Fibroblast of lung (primary cell): ENCODE results near the gene MSH6. TPM values are rescaled to one million over a fixed set of nuclear protein-coding genes. Genes with fewer than 3 reads are reported as not detected.

ENCODE experiments used
- DNase-seq, 2 donors: peaks; one replicate each; pipeline versions ENCODE4 v3.0.0 to v3.0.0-alpha.2; 2010; ENCODE audit warnings: low read depth in 2 of 2
- H2AFZ ChIP-seq: 2 replicates; pipeline ENCODE4 v1.5.1; 2012; ENCODE audit warnings: low read length, control low read depth, inconsistent platforms
- H3K27ac ChIP-seq: 2 replicates; pipeline ENCODE4 v1.5.1; 2011; ENCODE audit warnings: low read length, control low read depth; ENCODE audit not compliant: insufficient read depth
- H3K27me3 ChIP-seq: 2 replicates; pipeline ENCODE4 v1.5.1; 2011; ENCODE audit warnings: mild to moderate bottlenecking, low read length; ENCODE audit not compliant: control insufficient read depth, insufficient read depth
- H3K36me3 ChIP-seq: 2 replicates; pipeline ENCODE4 v1.5.1; 2011; ENCODE audit warnings: low read length; ENCODE audit not compliant: control insufficient read depth, insufficient read depth
- H3K4me1 ChIP-seq: 2 replicates; pipeline ENCODE4 v1.5.1; 2011; ENCODE audit warnings: low read length; ENCODE audit not compliant: control insufficient read depth, insufficient read depth; ENCODE audit errors: extremely low read depth
- H3K4me2 ChIP-seq: 2 replicates; pipeline ENCODE4 v1.5.1; 2011; ENCODE audit warnings: low read length, control low read depth; ENCODE audit not compliant: insufficient read depth; ENCODE audit errors: extremely low read depth
- H3K4me3 ChIP-seq, 4 experiments: fragments of 200-600 bp in 1 of 4; sonication (generic) in 1 of 4; replicated peaks in 1 of 4; 2 replicates each; pipeline ENCODE4 v1.5.1; 2011 to 2016; ENCODE audit warnings: low read length in 4 of 4, low read depth in 3 of 4, mild to moderate bottlenecking in 3 of 4, control low read depth in 2 of 4, inconsistent platforms in 1 of 4, mixed read lengths in 1 of 4; ENCODE audit not compliant: insufficient read depth in 1 of 4; ENCODE audit errors: control extremely low read depth in 1 of 4
- H3K79me2 ChIP-seq: 2 replicates; pipeline ENCODE4 v1.5.1; 2012; ENCODE audit warnings: mild to moderate bottlenecking, low read length, inconsistent platforms; ENCODE audit not compliant: control insufficient read depth, insufficient read depth
- H3K9ac ChIP-seq: 2 replicates; pipeline ENCODE4 v1.5.1; 2011; ENCODE audit warnings: mild to moderate bottlenecking, low read length, control low read depth; ENCODE audit not compliant: insufficient read depth
- H3K9me3 ChIP-seq: 2 replicates; pipeline ENCODE4 v1.5.1; 2012; ENCODE audit warnings: low read depth, low read length; ENCODE audit not compliant: control insufficient read depth, insufficient read depth
- H4K20me1 ChIP-seq: 2 replicates; pipeline ENCODE4 v1.5.1; 2011; ENCODE audit warnings: low read length; ENCODE audit not compliant: control insufficient read depth, insufficient read depth; ENCODE audit errors: extremely low read depth
- EZH2 ChIP-seq: IDR thresholded peaks from 2 replicates; pipeline ENCODE4 v1.5.1; 2012; ENCODE audit warnings: low read length, control low read depth, mild to moderate bottlenecking; ENCODE audit errors: missing control alignments
- polyA plus RNA-seq, 2 donors: library from polyadenylated mRNA; depleted of rRNA in 1 of 2; stranded (reverse) in 1 of 2; unstranded in 1 of 2; fragments of >200 nt; gene quantifications; 2 replicates each; pipeline ENCODE4 v1.2.1, GENCODE V29; 2011 to 2012; ENCODE audit warnings: missing spikeins in 1 of 2
- total RNA-seq: library from RNA; depleted of rRNA; stranded (reverse); fragments of >200 nt; gene quantifications from 2 replicates; pipeline ENCODE4 v1.2.1, GENCODE V29; 2014
- TF ChIP-seq, protein P1 (sequence below), 2 donors: IDR thresholded peaks in 1 of 2; conservative IDR thresholded peaks in 1 of 2; 1 replicate in 1 of 2; 2 replicates in 1 of 2; pipeline ENCODE4 v1.5.1; 2011 to 2012; ENCODE audit warnings: low read length in 2 of 2, control low read depth in 1 of 2, inconsistent platforms in 1 of 2, low read depth in 1 of 2, mild to moderate bottlenecking in 1 of 2

MSH6 gene
- total and polyA plus RNA-seq, 2 donors (not counting 1 experiment from before 2014, with no cell fraction given), result 29.4 to 37.9 TPM

DNA sequence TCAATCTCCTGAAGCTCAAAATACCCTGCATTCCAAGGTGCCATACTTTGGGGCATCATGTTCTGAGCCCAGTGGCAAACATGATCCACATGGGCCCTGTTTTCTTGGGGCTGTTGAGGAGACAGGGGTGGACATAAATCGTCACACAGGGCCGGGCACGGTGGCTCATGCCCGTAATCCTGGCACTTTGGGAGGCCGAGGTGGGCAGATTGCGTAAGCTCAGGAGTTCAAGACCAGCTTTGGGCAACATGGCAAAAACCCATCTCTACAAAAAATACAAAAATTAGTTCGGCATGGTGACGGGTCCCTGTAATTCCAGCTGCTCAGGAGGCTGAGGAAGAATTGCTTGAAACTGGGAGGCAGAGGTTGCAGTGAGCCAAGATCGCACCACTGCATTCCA is 13.6 kb upstream of the MSH6 start:
- H3K4me3 ChIP-seq, result no peak overlapping the region
- H3K9ac ChIP-seq, result no peak overlapping the region
- peaks cover 4% of the 10 kb centered on the region for H3K27me3 ChIP-seq
- H2AFZ ChIP-seq, result no peak overlapping the region
- no peaks in the 10 kb centered on the region for H3K36me3 ChIP-seq
- H4K20me1 ChIP-seq, result no peaks in the 10 kb centered on the region
- TF ChIP-seq EZH2, result no peak
- TF ChIP-seq, protein P1, sequence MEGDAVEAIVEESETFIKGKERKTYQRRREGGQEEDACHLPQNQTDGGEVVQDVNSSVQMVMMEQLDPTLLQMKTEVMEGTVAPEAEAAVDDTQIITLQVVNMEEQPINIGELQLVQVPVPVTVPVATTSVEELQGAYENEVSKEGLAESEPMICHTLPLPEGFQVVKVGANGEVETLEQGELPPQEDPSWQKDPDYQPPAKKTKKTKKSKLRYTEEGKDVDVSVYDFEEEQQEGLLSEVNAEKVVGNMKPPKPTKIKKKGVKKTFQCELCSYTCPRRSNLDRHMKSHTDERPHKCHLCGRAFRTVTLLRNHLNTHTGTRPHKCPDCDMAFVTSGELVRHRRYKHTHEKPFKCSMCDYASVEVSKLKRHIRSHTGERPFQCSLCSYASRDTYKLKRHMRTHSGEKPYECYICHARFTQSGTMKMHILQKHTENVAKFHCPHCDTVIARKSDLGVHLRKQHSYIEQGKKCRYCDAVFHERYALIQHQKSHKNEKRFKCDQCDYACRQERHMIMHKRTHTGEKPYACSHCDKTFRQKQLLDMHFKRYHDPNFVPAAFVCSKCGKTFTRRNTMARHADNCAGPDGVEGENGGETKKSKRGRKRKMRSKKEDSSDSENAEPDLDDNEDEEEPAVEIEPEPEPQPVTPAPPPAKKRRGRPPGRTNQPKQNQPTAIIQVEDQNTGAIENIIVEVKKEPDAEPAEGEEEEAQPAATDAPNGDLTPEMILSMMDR (conservative IDR thresholded peaks at IDR 0.05 in 1 of 2, IDR thresholded peaks at IDR 0.05 in 1 of 2; ENCODE audit: low read depth in 1 of 2, low read length in 2 of 2), result no peak
- H3K27ac ChIP-seq, result no peak overlapping the region
- no peaks in the 10 kb centered on the region for H3K4me1 ChIP-seq
- no peak for DNase-seq
- H3K4me2 ChIP-seq, result no peak overlapping the region
- no peaks in the 10 kb centered on the region for H3K9me3 ChIP-seq
- no peaks in the 10 kb centered on the region for H3K79me2 ChIP-seq

DNA sequence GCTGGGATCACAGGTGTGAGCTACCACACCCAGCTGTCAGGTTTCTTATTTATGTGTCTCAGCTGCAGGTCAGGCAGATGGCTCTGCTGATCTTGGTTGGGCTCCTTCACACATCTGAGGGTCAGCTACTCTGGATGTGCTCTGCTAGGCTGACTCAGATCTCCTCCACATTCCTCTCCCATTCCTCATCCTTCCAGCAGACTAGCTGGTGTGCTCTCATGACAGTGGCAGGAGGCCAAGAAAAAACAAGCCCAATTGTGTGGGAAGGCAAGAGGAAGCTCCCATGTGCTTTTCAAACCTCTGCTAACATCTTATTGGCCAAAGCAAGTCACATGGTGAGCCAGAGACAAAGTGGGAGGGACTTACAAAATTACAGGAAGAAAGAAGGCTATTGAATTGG is 11.7 kb upstream of the MSH6 start:
- Histone ChIP-seq H3K9me3 (no peaks in the 10 kb centered on the region), H2AFZ (peak overlapping the region; percentile 55), H3K4me1 (no peaks in the 10 kb centered on the region), H3K9ac (no peak overlapping the region), H4K20me1 (no peaks in the 10 kb centered on the region), H3K27me3 (no peaks in the 10 kb centered on the region), H3K36me3 (no peaks in the 10 kb centered on the region), H3K4me2 (no peak overlapping the region), H3K79me2 (no peaks in the 10 kb centered on the region), H3K4me3 (no peak overlapping the region), H3K27ac (peak overlapping the region; percentile 54)
- TF ChIP-seq, protein P1 (conservative IDR thresholded peaks at IDR 0.05 in 1 of 2, IDR thresholded peaks at IDR 0.05 in 1 of 2; ENCODE audit: low read depth in 1 of 2, low read length in 2 of 2), result no peak
- no peak for TF ChIP-seq EZH2
- DNase-seq, result peak; percentile 96 to 98

DNA sequence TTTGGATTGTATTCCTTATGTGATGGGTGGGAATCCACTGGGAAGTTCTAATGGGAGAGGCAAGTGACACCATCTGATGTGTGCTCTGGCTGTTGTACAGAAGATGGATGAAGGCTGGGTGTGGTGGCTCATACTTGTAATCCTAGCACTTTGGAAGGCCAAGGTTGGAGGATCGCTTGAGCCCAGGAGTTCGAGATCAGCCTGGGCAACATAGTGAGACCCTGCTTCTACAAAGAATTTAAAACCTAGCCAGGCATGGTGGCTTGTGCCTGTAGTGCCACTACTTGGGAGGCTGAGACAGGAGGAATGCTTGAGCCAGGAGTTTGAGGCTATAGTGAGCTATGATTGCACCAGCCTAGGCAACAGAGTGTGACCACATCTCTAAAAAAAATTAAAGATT is 10.6 kb upstream of the MSH6 start:
- TF ChIP-seq, protein P1 (conservative IDR thresholded peaks at IDR 0.05 in 1 of 2, IDR thresholded peaks at IDR 0.05 in 1 of 2; ENCODE audit: low read depth in 1 of 2, low read length in 2 of 2), result no peak
- no peak for TF ChIP-seq EZH2
- DNase-seq, result no peak
- Histone ChIP-seq H3K4me1 (no peaks in the 10 kb centered on the region), H4K20me1 (no peaks in the 10 kb centered on the region), H3K36me3 (no peaks in the 10 kb centered on the region), H3K9ac (no peak overlapping the region), H3K79me2 (no peaks in the 10 kb centered on the region), H3K9me3 (no peaks in the 10 kb centered on the region), H3K27me3 (no peaks in the 10 kb centered on the region), H2AFZ (no peak overlapping the region), H3K4me2 (no peak overlapping the region), H3K4me3 (no peak overlapping the region), H3K27ac (no peak overlapping the region)
